Measurements from ENCODE around the gene NFATC2IP.
"Not testable (repeated sequence)": the region's sequence is repeated elsewhere in the genome, so short reads cannot be mapped to it uniquely, and the experiment has no call there.

NFATC2IP gene

GRCh38 chr16:28975158-28975599 lies 24.4 kb downstream of the NFATC2IP start:
- DNase-seq, result no peak

- no peak for DNase-seq
These were observed 27.2 kb downstream of the NFATC2IP start for GRCh38 chr16:28977703-28978662.

GRCh38 chr16:28980330-28980729 lies 29.6 kb downstream of the NFATC2IP start:
- DNase-seq, result not testable (repeated sequence)

GRCh38 chr16:28980929-28981328 lies 30.2 kb downstream of the NFATC2IP start:
- no peak for DNase-seq

GRCh38 chr16:28981517-28981916 lies 30.8 kb downstream of the NFATC2IP start:
- DNase-seq, result no peak

- no peak for DNase-seq
These were observed 31.7 kb downstream of the NFATC2IP start for GRCh38 chr16:28982418-28982817.

GRCh38 chr16:28982949-28983348 lies 32.2 kb downstream of the NFATC2IP start:
- no peak for DNase-seq

GRCh38 chr16:28983644-28984043 lies 32.9 kb downstream of the NFATC2IP start:
- no peak for DNase-seq

GRCh38 chr16:28984091-28984490 lies 33.4 kb downstream of the NFATC2IP start:
- no peak for DNase-seq

GRCh38 chr16:28984619-28985135 lies 33.9 kb downstream of the NFATC2IP start, which contains the start of gene LAT:
Gene LAT (plus strand): TSS chr16:28985052. CDS start chr16:28985418, 366 bp downstream.
- DNase-seq, result no peak

GRCh38 chr16:28985211-28986041 lies 34.7 kb downstream of the NFATC2IP start:
- DNase-seq, result no peak

GRCh38 chr16:28986046-28986445 lies 35.3 kb downstream of the NFATC2IP start:
- no peak for DNase-seq

- no peak for DNase-seq
These were observed 35.8 kb downstream of the NFATC2IP start for GRCh38 chr16:28986492-28986891.

GRCh38 chr16:28987170-28987853 lies 36.6 kb downstream of the NFATC2IP start:
- DNase-seq, result no peak

GRCh38 chr16:28989363-28989762 lies 38.6 kb downstream of the NFATC2IP start:
- DNase-seq, result no peak

- no peak for DNase-seq
These were observed 39.8 kb downstream of the NFATC2IP start for GRCh38 chr16:28990375-28991040.

- no peak for DNase-seq
These were observed 41.0 kb downstream of the NFATC2IP start for GRCh38 chr16:28991687-28992086.

- no peak for DNase-seq
These were observed 41.8 kb downstream of the NFATC2IP start for GRCh38 chr16:28992496-28992895.

- no peak for DNase-seq
These were observed 48.1 kb downstream of the NFATC2IP start for GRCh38 chr16:28998837-28999236.

GRCh38 chr16:28999577-28999976 lies 48.8 kb downstream of the NFATC2IP start:
- no peak for DNase-seq

- DNase-seq, result no peak
These were observed 49.3 kb downstream of the NFATC2IP start for GRCh38 chr16:29000019-29000418.

All from SHP77 treated with DMSO at 0.1 percent for 48 hours (cell line).